ENCODE measurements around the gene KDF1. TPM values are rescaled to one million over a fixed set of nuclear protein-coding genes. Genes with fewer than 3 reads are reported as not detected.

The KDF1 gene
- total RNA-seq, 1 donor from 2014 or later, result 26.1 TPM

DNA sequence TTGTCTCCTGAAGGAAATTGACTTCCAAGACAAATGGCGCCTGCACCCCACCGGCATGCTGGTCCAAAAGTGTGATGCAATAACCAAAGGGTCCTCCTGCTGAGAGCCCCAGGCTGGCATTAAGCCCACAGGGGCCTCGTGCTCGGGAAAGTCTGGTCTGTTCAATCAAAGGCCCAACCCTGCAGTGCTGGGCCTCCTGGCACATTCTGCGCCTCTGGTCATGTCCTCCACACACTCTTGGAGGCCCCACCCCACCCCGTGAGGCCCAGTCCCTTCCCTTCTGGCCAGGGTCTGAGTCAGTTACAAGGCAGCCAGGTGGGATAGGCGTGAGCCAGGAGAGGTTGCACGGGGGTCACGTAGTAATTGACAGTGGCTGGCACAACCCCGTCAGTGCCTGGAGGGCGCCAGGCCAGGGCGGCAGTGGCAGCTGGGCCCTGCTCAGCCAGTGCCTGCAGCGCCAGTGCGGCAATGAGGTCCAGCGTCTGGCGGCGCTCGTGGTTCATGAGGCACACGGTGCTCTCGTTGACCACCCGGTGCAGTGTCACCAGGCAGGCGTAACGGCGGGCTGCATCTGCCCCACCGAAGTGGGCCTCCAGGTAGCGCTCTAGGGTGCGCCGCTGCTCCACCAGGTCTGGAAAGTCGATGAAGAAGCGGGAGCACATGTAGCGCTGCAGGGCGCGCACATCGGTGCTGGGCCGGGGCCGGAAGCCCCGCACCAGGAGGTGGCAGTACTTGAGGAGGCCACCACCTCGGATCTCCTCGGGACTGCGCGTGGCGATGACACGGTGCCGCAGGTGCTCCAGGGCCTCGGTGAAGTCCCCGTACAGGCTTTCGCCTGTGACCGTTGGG lies 45.6 kb upstream of the KDF1 start:
- H3K4me3 Mint-ChIP-seq (ENCODE audit: low read depth), result no peak overlapping the region
- TF ChIP-seq CTCF (IDR thresholded peaks at IDR 0.05; ENCODE audit: unreplicated experiment), result no peak
- peaks cover 39% of the 10 kb centered on the region for H3K4me1 Mint-ChIP-seq (ENCODE audit: low read depth)
- H3K36me3 Mint-ChIP-seq (ENCODE audit: insufficient read depth), result peaks cover 1% of the 10 kb centered on the region
- H3K27me3 Mint-ChIP-seq, result no peaks in the 10 kb centered on the region
- DNase-seq (ENCODE audit: low spot score, unreplicated experiment), result no peak
- H3K27ac Mint-ChIP-seq, result no peak overlapping the region
- no peaks in the 10 kb centered on the region for H3K9me3 Mint-ChIP-seq (ENCODE audit: low read depth)

GRCh38 chr1:27005166-27005530 lies 44.9 kb upstream of the KDF1 start:
- no peak for TF ChIP-seq CTCF (IDR thresholded peaks at IDR 0.05; ENCODE audit: unreplicated experiment)
- Mint-ChIP-seq H3K9me3 (ENCODE audit: low read depth) (no peaks in the 10 kb centered on the region), H3K4me1 (ENCODE audit: low read depth) (peaks cover 40% of the 10 kb centered on the region), H3K27ac (peak overlapping the region; percentile 87), H3K4me3 (ENCODE audit: low read depth) (no peak overlapping the region), H3K36me3 (ENCODE audit: insufficient read depth) (peaks cover 5% of the 10 kb centered on the region), H3K27me3 (no peaks in the 10 kb centered on the region)
- DNase-seq (ENCODE audit: low spot score, unreplicated experiment), result no peak

GRCh38 chr1:27004471-27005165 lies 44.4 kb upstream of the KDF1 start:
- DNase-seq (ENCODE audit: low spot score, unreplicated experiment), result no peak
- Mint-ChIP-seq H3K9me3 (ENCODE audit: low read depth) (no peaks in the 10 kb centered on the region), H3K4me1 (ENCODE audit: low read depth) (peaks cover 40% of the 10 kb centered on the region), H3K4me3 (ENCODE audit: low read depth) (no peak overlapping the region), H3K27ac (peak overlapping the region; percentile 87), H3K27me3 (no peaks in the 10 kb centered on the region), H3K36me3 (ENCODE audit: insufficient read depth) (peaks cover 5% of the 10 kb centered on the region)
- TF ChIP-seq CTCF (IDR thresholded peaks at IDR 0.05; ENCODE audit: unreplicated experiment), result no peak

DNA sequence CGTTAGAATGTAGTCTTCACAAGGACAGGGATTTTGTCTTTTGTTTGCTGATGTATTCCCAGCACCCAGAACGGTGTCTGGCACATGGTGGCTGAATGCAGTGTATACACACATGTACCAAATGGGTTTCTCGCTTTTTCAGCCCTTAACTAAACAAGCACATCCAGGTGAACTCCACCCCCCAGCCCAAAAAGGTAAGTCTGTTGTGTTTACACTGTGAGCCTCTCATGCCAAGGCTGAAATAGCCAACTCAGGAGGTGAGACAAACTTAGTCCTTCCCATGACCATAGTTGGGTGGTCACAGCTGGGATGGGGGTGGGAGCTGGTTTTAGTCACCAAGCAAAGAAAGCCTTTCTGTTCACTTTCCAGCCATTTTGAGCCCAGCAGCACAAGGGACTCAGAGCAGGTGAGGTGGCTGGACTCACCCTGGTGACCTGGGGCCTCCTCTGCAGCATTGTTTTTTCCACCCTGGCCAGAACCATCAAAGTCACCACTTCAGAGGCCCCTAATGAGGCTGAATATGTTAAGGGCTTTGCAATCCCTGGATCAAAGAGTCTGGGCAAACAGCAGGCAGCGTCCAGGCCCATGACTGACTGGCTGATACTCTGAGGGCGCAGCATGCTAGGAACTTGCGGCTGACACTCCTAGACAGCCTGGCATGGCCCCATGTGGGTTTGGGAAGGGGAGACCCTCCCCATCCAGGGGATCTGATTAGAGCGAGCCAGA lies 43.6 kb upstream of the KDF1 start:
- Mint-ChIP-seq H3K27ac (peak overlapping the region; percentile 86), H3K4me1 (ENCODE audit: low read depth) (peaks cover 40% of the 10 kb centered on the region), H3K27me3 (no peaks in the 10 kb centered on the region), H3K36me3 (ENCODE audit: insufficient read depth) (peaks cover 5% of the 10 kb centered on the region), H3K4me3 (ENCODE audit: low read depth) (no peak overlapping the region), H3K9me3 (ENCODE audit: low read depth) (no peaks in the 10 kb centered on the region)
- no peak for TF ChIP-seq CTCF (IDR thresholded peaks at IDR 0.05; ENCODE audit: unreplicated experiment)
- DNase-seq (ENCODE audit: low spot score, unreplicated experiment), result no peak
